T follicular helper cell (primary cell): Measurements from ENCODE around the gene EMB.
A peak's percentile ranks its signal among the peaks of the same experiment; 100 is the strongest.
"Not testable (repeated sequence)": the region's sequence is repeated elsewhere in the genome, so short reads cannot be mapped to it uniquely, and the experiment has no call there.

Experiments used
- DNase-seq: peaks from one replicate; pipeline ENCODE4 v3.0.0-alpha.2; 2020; ENCODE audit warnings: low read depth

Gene EMB

DNA sequence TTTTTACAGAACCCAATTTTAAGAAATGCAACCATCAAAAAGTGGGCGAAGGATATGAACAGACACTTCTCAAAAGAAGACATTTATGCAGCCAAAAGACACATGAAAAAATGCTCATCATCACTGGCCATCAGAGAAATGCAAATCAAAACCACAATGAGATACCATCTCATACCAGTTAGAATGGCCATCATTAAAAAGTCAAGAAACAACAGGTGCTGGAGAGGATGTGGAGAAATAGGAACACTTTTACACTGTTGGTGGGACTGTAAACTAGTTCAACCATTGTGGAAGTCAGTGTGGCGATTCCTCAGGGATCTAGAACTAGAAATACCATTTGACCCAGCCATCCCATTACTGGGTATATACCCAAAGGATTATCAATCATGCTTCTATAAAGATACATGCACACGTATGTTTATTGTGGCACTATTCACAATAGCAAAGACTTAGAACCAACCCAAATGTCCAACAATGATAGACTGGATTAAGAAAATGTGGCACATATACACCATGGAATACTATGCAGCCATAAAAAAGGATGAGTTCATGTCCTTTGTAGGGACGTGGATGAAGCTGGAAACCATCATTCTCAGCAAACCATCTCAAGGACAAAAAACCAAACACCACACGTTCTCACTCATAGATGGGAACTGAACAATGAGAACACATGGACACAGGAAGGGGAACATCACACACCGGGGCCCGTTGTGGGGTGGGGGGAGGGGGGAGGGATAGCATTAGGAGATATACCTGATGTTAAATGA lies 19.7 kb downstream of the EMB start:
- not testable (repeated sequence) for DNase-seq

DNA sequence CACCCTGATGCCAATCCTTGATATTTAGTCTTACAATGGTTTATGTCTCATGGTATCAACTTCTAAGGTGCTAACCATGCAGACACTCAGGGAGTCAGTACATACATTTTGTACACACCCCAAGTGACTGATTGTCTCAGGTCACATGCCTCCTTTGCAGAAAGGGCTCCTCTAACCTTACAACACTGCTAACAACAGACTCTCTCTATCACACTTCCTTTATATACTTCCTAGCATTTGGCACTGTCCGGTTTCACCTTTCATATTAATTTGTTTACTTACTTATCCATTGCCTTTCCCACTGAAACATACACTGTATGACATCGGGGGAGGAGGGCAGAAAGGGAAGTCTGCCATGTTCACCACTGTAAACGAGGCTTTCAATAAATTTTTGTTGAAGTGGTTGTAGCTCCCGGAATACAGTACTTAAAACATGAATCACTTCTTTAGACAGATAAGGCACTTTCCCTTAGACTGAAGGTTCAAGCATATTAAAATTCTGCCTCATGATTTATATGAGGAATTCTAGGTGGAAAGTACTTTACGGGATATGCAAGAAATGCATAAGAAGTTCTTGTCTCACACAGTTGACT lies 20.6 kb downstream of the EMB start:
- DNase-seq: no peak

DNA sequence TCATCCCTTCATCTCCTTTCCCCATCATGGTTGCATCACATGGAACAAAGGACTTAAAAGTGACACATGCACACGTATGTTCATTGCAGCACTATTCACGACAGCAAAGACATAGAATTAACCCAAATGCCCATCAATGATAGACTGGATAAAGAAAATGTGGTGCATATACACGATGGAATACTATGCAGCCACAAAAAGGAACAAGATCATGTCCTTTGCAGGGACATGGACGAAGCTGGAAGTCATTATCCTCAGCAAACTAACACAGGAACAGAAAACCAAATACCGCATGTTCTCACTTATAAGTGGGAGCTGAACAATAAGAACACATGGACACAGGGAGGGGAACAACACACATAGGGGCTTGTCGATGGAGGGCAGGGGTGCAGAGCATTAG lies 21.4 kb downstream of the EMB start:
- DNase-seq: not testable (repeated sequence)

DNA sequence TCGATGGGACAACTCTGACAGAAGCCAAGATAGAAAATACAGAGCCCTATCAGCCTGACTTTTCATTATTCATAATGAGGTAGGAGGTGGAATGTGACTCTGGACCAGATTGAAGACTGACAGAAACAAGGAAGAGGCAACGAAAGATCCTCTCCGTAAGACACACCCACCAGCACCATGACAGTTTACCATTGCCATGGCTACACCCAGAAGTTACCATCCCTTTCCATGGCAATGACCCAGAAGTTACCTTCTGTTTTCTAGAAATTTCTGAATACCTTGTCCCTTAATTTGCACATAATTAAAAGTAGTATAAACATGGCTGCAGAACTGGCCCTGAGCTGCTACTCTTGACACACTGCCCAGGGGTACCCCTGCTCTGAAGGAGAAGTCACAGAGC lies 24.5 kb downstream of the EMB start:
- DNase-seq: not testable (repeated sequence)

DNA sequence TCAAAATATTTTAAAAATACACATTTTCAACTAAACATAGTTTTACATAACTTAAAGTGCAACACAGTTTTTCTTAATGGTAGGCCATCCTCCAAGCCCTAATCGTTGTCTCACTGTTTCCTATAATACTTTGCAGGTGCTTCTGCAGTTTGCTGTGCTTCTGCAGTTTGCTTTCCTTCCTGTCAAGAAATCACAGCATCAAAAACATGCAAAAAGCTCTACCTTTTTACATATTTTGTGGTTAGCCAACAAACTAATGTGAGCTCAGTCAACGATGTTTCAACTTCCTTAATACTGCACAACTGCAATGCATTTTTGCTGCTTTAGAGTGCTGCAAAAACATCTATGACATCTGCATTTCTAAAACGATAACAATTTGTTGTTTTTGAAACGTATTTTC lies 25.2 kb downstream of the EMB start:
- peak; percentile 12 for DNase-seq

DNA sequence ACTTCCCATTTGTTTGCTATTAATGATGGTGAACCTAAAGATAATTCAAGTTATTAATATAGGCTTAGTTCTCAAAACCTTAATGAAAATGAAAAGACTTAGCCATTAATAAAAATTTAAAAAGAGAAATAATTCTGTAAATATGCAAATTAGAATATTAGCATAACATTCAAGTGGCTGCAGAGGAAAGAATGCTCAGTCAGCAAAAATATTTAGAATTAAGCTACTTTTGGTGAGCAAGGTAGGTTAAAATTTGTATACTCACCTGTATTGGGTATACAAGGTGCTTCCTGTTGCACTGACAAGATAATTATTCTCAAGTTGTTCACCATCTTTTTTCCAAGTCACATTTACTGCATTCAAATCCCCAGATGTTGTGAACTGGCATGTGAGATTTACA lies 30.2 kb downstream of the EMB start:
- DNase-seq: not testable (repeated sequence)

DNA sequence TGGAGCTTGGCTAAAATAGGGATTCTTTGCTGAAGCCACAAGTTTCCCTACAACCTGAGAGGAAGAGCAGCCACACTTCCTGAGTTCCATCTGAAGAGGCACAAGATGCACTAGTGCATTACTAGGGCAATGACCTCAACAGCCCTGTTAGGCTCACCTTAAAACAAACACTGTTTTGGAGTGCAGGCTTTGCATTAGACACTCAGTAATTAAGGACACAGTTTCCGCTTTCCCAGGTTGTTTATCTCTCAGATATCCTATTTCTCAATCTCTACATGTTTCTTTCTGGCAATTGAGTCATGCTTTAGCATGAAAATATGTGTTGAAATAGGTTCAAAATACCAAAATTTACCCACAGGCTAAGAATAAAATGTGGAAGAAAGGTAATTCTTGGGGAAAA lies 34.2 kb downstream of the EMB start:
- DNase-seq: no peak

DNA sequence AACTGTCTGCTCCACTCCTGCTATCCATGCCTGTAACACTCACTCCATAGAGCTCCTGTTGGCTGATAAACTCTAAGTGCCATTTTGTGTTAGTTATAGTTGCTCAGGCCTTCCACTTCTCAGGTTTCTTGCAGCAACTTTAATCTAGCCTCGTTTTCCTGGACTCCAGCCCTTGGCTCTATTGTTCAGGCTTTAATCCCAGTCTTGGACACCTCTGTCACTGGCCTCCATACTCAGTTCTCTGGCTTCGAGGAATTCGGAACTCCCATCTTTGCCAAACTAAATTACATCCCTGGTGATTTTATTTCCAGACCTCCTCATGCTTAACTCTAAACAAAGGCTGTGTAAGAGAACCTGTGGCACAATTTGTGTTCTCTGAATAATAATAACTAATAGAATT lies 39.8 kb downstream of the EMB start:
- DNase-seq: no peak

DNA sequence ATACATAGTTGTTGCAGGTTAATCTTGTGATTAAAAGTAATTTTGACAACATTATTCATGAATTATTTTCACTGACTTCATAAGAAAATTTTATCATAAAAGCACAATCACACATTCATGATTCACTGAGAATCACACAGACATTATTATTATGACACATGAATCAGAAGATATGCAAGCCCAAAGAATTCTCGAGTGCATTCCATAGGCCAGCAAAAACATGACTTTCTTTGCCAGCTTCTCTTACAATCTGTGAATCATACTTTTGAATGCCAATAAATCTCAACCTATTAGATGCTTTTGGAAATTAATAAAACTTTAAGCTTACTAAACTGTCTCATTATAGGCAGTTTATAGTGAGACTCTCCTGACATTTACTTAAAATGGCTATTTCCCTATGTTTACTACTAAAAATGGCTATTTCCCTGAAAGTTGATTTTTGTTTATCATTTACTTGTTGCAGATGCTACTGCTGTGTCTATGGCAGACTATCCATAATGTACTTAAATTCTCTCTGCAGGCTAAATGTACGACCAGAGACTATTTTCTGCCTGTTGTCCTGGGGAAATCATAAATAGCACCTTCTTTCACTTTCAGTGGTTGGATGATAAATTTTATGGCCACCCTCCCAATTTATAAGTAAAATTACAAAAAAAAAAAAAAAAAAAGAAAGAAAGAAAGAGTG lies 47.0 kb downstream of the EMB start:
- not testable (repeated sequence) for DNase-seq

DNA sequence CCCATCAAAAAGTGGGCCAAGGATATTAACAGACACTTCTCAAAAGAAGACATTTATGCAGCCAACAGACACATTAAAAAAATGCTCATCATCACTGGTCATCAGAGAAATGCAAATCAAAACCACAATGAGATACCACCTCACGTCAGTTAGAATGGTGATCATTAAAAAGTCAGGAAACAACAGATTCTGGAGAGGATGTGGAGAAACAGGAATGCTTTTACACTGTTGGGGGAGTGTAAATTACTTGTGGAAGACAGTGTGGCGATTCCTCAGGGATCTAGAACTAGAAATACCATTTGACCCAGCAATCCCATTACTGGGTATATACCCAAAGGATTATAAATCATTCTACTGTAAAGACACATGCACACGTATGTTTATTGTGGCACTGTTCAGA lies 48.8 kb downstream of the EMB start:
- not testable (repeated sequence) for DNase-seq

DNA sequence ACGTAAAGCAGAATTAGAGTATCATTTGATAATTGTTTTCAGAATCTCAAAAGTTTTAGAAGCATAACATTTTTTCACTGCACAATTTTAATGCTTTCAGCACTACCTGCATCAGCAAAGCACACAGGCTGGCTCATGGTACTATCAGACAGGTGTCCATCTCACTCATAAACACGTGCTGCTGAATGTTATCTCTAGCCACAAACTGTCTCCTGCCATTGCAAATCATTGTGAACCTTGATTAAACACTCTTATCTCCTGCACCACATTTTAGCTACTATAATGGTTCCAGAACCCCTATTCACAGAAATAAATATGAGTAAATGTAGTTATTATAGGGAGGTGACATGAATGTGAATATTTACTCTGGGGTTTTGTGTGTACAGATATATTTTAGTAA lies 56.7 kb downstream of the EMB start:
- DNase-seq: not testable (repeated sequence)

DNA sequence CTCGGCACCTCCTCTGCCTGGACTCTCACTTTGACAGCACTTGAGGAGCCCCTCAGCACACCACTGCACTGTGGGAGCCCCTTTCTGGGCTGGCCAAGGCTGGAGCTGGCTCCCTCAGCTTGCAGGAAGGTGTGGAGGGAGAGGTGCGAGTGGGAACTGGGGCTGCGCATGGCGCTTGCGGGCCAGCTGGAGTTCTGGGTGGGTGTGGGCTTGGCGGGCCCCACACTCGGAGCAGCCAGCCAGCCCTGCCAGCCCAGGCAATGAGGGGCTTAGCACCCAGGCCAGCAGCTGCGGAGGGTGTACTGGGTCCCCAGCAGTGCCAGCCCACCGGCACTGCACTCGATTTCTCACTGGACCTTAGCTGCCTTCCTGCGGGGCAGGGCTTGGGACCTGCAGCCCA lies 64.4 kb downstream of the EMB start:
- DNase-seq: not testable (repeated sequence)

DNA sequence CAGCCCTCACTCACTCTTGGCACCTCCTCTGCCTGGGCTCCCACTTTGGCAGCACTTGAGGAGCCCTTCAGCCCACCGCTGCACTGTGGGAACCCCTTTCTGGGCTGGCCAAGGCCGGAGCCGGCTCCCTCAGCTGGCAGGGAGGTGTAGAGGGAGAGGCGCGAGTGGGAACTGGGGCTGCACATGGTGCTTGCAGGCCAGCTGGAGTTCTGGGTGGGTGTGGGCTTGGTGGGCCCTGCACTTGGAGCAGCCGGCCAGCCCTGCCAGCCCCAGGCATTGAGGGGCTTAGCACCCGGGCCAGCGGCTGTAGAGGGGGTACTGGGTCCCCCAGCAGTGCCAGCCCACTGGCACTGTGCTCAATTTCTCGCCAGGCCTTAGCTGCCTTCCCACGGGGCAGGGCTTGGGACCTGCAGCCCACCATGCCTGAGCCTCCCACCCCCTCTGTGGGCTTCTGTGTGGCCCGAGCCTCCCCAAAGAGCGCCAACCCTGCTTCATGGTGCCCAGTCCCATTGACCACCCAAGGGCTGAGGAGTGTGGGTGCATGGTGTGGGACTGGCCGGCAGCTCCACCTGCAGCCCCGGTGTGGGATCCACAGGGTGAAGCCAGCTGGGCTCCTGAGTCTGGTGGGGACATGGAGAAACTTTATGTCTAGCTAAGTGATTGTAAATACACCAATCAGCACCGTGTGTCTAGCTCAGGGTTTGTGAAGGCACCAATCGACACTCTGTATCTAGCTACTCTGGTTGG lies 71.6 kb downstream of the EMB start:
- not testable (repeated sequence) for DNase-seq

DNA sequence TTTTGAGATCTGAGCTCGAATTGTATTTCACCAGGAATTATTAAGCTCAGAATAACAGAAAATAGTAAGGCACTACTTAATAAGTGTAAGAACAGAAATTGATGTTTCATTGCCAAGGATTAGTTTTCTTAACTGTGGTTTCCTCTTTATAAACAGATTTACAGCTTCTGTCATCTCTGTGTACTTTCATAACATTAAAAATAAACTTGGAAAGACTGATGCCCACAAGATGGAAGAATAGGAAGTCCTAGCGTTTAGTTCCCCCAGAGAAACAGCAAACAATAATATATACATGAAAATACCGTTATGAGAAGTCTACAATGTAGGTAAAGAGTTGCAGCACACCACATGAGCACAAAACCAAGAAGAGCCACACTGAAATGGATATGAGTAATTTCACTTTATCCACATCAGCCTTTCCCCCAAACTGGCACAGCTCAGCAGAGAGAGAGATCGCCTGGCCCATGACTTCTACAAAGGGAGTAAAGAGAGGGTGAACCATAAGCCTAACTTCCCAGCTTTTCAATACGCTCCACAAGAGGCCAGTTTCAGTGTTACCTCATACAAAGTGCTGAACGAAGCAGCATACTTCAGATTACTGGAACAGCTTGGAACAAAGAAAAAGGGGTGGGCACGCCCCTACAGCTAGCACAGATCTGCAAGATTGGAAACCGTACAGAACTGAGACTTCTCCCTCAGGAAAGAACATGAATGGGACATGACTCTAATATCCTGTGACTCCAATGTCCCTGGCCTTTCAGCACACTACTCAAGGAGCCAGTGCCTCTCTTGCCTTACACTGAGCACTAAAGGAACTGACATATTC lies 75.4 kb downstream of the EMB start:
- DNase-seq: no peak

DNA sequence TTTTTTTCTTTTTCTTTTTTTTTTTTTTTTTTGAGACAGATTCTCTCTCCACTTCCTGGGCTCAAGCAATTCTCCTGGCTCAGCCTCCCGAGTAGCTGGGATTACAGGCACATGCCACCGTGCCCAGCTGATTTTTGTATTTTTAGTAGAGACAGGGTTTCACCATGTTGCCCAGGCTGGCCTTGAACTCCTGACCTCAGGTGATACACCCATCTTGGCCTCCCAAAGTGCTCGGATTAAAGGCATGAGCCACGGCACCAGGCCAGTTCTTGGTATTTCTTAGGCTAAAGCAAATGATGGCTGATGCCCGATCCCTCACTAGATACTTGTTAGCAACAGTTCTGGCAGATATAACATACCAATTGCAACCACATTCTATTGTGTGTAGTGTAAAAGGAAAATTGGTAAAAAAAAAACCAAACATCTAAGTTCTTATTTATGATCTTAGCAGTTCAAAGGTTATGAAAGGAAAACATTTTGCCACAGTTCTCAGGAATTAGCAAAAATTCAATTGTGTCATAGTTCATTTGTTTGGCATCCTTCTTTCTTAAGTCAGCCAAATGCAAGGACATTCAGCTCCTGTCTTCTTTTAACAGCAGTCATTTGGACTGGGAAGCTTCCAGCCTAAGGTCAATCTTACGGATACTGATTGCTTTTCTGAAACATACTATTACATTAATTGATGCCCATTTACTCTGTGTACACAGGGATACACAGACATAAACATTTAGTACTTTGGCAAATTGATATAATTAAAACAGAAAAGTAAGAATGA lies 76.4 kb downstream of the EMB start:
- not testable (repeated sequence) for DNase-seq

DNA sequence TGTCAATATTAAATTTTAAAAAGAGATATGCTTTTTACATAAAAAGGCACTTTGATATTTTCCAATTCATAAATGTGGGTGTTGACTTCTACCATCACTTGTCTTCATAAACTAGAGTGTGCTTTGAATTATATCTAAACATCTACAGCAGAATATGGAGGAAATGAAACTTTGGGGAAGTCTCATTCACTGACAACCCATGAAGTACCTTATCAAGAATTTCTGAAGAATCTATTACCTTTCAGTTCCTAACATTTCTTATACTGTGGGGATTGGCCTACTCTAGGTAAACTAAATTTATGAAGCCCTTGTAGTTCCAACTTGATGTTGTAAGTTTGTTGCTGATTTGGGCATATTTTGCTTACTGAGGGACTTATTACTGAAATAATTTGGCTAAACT lies 81.9 kb downstream of the EMB start:
- no peak for DNase-seq

DNA sequence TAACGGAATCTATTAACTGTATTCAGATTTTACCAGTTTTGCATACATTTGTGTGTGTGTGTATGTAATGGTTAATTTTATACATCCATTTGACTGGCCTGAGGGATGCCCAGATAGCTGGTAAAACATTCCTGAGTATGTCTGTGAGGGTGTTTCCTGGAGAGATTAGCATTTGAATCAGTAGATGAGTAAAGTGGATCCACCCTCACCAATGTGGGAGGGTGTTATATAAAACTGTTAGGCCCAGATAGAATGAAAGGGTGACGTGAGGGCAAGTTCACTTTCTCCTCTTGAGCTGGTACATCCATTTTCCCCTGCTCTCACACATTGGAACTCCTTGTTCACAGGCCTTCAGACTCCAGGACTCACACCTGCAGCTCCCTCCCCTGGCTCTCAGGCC lies 88.7 kb downstream of the EMB start:
- no peak for DNase-seq
